Neuronal stem cell (in vitro differentiated cells): ENCODE measurements around the gene GON4L.
"Not testable (repeated sequence)": the region's sequence is repeated elsewhere in the genome, so short reads cannot be mapped to it uniquely, and the experiment has no call there.

Experiments used
- DNase-seq: peaks from one replicate; pipeline ENCODE4 v3.0.0-alpha.2; 2013; ENCODE audit warnings: low spot score
- H2AFZ ChIP-seq: one replicate; pipeline ENCODE4 v1.6.1; 2013; ENCODE audit warnings: mild to moderate bottlenecking, low read length, inconsistent platforms
- H2AK5ac ChIP-seq: 2 replicates; pipeline ENCODE4 v1.6.1; 2013; ENCODE audit warnings: low read depth, mild to moderate bottlenecking, inconsistent platforms, low read length, moderate library complexity, mixed read lengths
- H2BK120ac ChIP-seq: 2 replicates; pipeline ENCODE4 v1.6.1; 2013; ENCODE audit warnings: low read depth, mild to moderate bottlenecking, inconsistent platforms, low read length, moderate library complexity, mixed read lengths
- H2BK12ac ChIP-seq: one replicate; pipeline ENCODE4 v1.6.1; 2013; ENCODE audit warnings: low read length, inconsistent platforms
- H2BK15ac ChIP-seq: 2 replicates; pipeline ENCODE4 v1.6.1; 2013; ENCODE audit warnings: mild to moderate bottlenecking, low read length, inconsistent platforms, mixed read lengths
- H2BK5ac ChIP-seq: one replicate; pipeline ENCODE4 v1.6.1; 2013; ENCODE audit warnings: inconsistent platforms, mild to moderate bottlenecking, low read length, moderate library complexity
- H3K14ac ChIP-seq: one replicate; pipeline ENCODE4 v1.6.1; 2013; ENCODE audit warnings: low read length, inconsistent platforms
- H3K18ac ChIP-seq: 2 replicates; pipeline ENCODE4 v1.6.1; 2013; ENCODE audit warnings: low read length, inconsistent platforms
- H3K23ac ChIP-seq: 2 replicates; pipeline ENCODE4 v1.6.1; 2013; ENCODE audit warnings: low read depth, mild to moderate bottlenecking, mixed read lengths, low read length, inconsistent platforms; ENCODE audit not compliant: poor library complexity
- H3K27ac ChIP-seq: replicated peaks from 3 replicates; pipeline ENCODE4 v1.5.1; 2013; ENCODE audit warnings: low read length, inconsistent platforms
- H3K27me3 ChIP-seq, 3 experiments: 2 replicates each; pipeline ENCODE4 v1.6.1; 2013; ENCODE audit warnings: low read length in 3 of 3, mild to moderate bottlenecking in 2 of 3, inconsistent platforms in 1 of 3, low read depth in 1 of 3, mixed read lengths in 1 of 3, moderate library complexity in 1 of 3; ENCODE audit not compliant: control insufficient read depth in 3 of 3, insufficient read depth in 3 of 3
- H3K36me3 ChIP-seq, 2 donors: replicated peaks in 1 of 2; 2 replicates each; pipeline ENCODE4 v1.6.1; 2013; ENCODE audit warnings: low read length in 2 of 2; ENCODE audit not compliant: control insufficient read depth in 2 of 2, insufficient read depth in 2 of 2
- H3K4ac ChIP-seq: 2 replicates; pipeline ENCODE4 v1.6.1; 2013; ENCODE audit warnings: inconsistent platforms, mild to moderate bottlenecking, low read length, moderate library complexity
- H3K4me1 ChIP-seq, 2 donors: 1 replicate in 1 of 2; 2 replicates in 1 of 2; pipeline ENCODE4 v1.6.1; 2013; ENCODE audit warnings: low read length in 2 of 2, low read depth in 1 of 2; ENCODE audit not compliant: control insufficient read depth in 2 of 2, insufficient read depth in 1 of 2
- H3K4me2 ChIP-seq: one replicate; pipeline ENCODE4 v1.6.1; 2013; ENCODE audit warnings: mild to moderate bottlenecking, low read length, inconsistent platforms; ENCODE audit not compliant: insufficient read depth, poor library complexity, severe bottlenecking
- H3K4me3 ChIP-seq, 2 donors: 2 replicates each; pipeline ENCODE4 v1.5.1; 2013; ENCODE audit warnings: low read length in 2 of 2, mild to moderate bottlenecking in 2 of 2, inconsistent platforms in 1 of 2, moderate library complexity in 1 of 2
- H3K79me1 ChIP-seq: one replicate; pipeline ENCODE4 v1.6.1; 2013; ENCODE audit warnings: low read depth, mild to moderate bottlenecking, inconsistent platforms, low read length, moderate library complexity
- H3K9ac ChIP-seq: one replicate; pipeline ENCODE4 v1.6.1; 2013; ENCODE audit warnings: mild to moderate bottlenecking, low read depth, low read length, inconsistent platforms; ENCODE audit not compliant: poor library complexity
- H3K9me3 ChIP-seq, 2 donors: replicated peaks in 1 of 2; 2 replicates each; pipeline versions ENCODE3 to v1.6.1; 2013; ENCODE audit warnings: low read length in 2 of 2, mild to moderate bottlenecking in 2 of 2, inconsistent platforms in 1 of 2, low read depth in 1 of 2, mixed read lengths in 1 of 2, moderate library complexity in 1 of 2; ENCODE audit not compliant: control insufficient read depth in 2 of 2, insufficient read depth in 1 of 2
- H4K8ac ChIP-seq: one replicate; pipeline ENCODE4 v1.6.1; 2013; ENCODE audit warnings: low read depth, mild to moderate bottlenecking, inconsistent platforms, low read length, moderate library complexity
- H4K91ac ChIP-seq: one replicate; pipeline ENCODE4 v1.6.1; 2013; ENCODE audit warnings: low read length, low read depth, mild to moderate bottlenecking, inconsistent platforms; ENCODE audit not compliant: poor library complexity
- WGBS, 2 donors: extraction: QIAGEN DNeasy Blood & Tissue Kit; methylation state at CpG; one replicate each; pipeline ENCODE4 v1.1.7; 2013; ENCODE audit warnings: missing lambda C conversion rate in 2 of 2, mixed read lengths in 1 of 2; ENCODE audit not compliant: insufficient read length in 2 of 2, insufficient replicate concordance in 1 of 2; ENCODE audit errors: extremely low coverage in 2 of 2; 5-methylcytosine and 5-hydroxymethylcytosine counted together

Gene GON4L

GRCh38 chr1:155898888-155899287 lies 41.9 kb upstream of the GON4L start:
- H4K91ac ChIP-seq = no peak overlapping the region
- no peaks in the 10 kb centered on the region for H3K79me1 ChIP-seq
- WGBS, 2 donors = no CpG with 5 or more reads among the region's 2 CpGs
- H4K8ac ChIP-seq = no peak overlapping the region
- no peak overlapping the region for H2BK120ac ChIP-seq
- no peak overlapping the region for H2BK5ac ChIP-seq
- no peak overlapping the region for H3K18ac ChIP-seq
- no peak overlapping the region for H3K27ac ChIP-seq
- H3K23ac ChIP-seq = no peak overlapping the region
- peaks cover 0 to 1% of the 10 kb centered on the region in 2 donors for H3K9me3 ChIP-seq
- H2BK15ac ChIP-seq = no peak overlapping the region
- H2AK5ac ChIP-seq = no peak overlapping the region
- H3K4me1 ChIP-seq = no peaks in the 10 kb centered on the region
- no peak overlapping the region for H2BK12ac ChIP-seq
- H3K9ac ChIP-seq = no peak overlapping the region
- H3K27me3 ChIP-seq = no peaks in the 10 kb centered on the region
- DNase-seq = no peak
- no peak overlapping the region for H3K4me2 ChIP-seq
- H3K36me3 ChIP-seq = peaks cover 21 to 74% of the 10 kb centered on the region in 2 donors
- H3K4ac ChIP-seq = no peak overlapping the region
- H2AFZ ChIP-seq = no peak overlapping the region
- H3K4me3 ChIP-seq = no peak overlapping the region
- H3K14ac ChIP-seq = no peak overlapping the region

DNA sequence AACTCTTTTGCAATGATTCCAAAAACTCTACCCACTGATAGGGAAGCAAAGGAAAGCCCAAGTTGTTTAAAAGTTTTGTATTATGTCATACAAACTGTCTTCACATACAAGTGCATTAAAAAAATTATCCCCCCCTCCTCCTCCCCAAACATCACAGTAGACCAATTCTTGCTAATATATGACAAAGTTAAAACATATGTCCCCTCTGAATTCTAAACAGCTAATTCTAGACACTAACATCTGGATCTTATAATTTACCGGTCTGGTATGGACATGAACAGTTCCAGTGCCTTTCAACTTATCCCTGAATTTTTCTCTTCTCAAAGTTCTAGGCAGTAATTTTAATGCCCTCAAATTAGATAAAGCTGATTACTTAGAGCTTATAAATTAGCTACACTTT lies 40.7 kb upstream of the GON4L start:
- no peak overlapping the region for H3K9ac ChIP-seq
- no peak overlapping the region for H3K14ac ChIP-seq
- H3K9me3 ChIP-seq = peaks cover 0 to 1% of the 10 kb centered on the region in 2 donors
- H3K79me1 ChIP-seq = no peaks in the 10 kb centered on the region
- no peak overlapping the region for H2AFZ ChIP-seq
- no peak for DNase-seq
- no peak overlapping the region for H3K4me2 ChIP-seq
- H4K8ac ChIP-seq = no peak overlapping the region
- H2BK12ac ChIP-seq = no peak overlapping the region
- peaks cover 0 to 9% of the 10 kb centered on the region in 2 donors for H3K4me1 ChIP-seq
- no peak overlapping the region for H2BK120ac ChIP-seq
- no peak overlapping the region for H3K4me3 ChIP-seq
- no peak overlapping the region for H2AK5ac ChIP-seq
- H2BK5ac ChIP-seq = no peak overlapping the region
- H4K91ac ChIP-seq = no peak overlapping the region
- no peak overlapping the region for H3K23ac ChIP-seq
- H3K4ac ChIP-seq = no peak overlapping the region
- no peak overlapping the region for H3K18ac ChIP-seq
- no peak overlapping the region for H3K27ac ChIP-seq
- peaks cover 17 to 66% of the 10 kb centered on the region in 2 donors for H3K36me3 ChIP-seq
- no CpG with 5 or more reads among the region's 1 CpG for WGBS, 2 donors
- no peak overlapping the region for H2BK15ac ChIP-seq
- no peaks in the 10 kb centered on the region for H3K27me3 ChIP-seq

- not testable (repeated sequence) for H3K27me3 ChIP-seq, H3K4me2 ChIP-seq, H3K23ac ChIP-seq, H3K27ac ChIP-seq, H3K18ac ChIP-seq, H3K9ac ChIP-seq, H3K4ac ChIP-seq, H2AK5ac ChIP-seq, DNase-seq, H2BK12ac ChIP-seq, H4K91ac ChIP-seq, H2AFZ ChIP-seq, H2BK120ac ChIP-seq, H3K4me3 ChIP-seq, H2BK15ac ChIP-seq, H3K9me3 ChIP-seq, H2BK5ac ChIP-seq, H3K14ac ChIP-seq, H4K8ac ChIP-seq, H3K4me1 ChIP-seq, H3K79me1 ChIP-seq
- whole genome bisulfite sequencing, 2 donors = no CpG with 5 or more reads among the region's 8 CpGs
- peaks cover 15 to 56% of the 10 kb centered on the region in 2 donors for H3K36me3 ChIP-seq
Observed at GRCh38 chr1:155896476-155896875, 39.5 kb upstream of the GON4L start.

DNA sequence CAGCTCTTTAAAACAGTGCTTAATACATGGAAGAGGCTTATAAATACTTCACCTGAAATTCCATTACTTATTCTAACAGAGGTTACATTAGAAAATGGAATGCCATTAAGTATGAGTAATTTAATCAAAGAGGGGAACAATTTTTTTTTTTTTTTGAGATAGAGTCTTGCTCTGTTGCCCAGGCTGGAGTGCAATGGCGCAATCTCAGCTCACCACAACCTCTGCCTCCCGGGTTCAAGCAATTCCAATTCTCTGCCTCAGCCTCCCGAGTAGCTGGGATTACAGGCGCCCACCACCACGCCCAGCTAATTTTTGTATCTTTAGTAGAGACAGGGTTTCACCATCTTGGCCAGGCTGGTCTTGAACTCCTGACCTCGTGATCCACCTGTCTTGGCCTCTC lies 38.6 kb upstream of the GON4L start:
- H3K4me3 ChIP-seq, H4K91ac ChIP-seq, H3K9ac ChIP-seq, H2BK12ac ChIP-seq, H3K4me1 ChIP-seq, H3K14ac ChIP-seq, DNase-seq, H3K27me3 ChIP-seq, H3K9me3 ChIP-seq, H2AFZ ChIP-seq, H3K18ac ChIP-seq, H2BK15ac ChIP-seq, H2BK5ac ChIP-seq, H2AK5ac ChIP-seq, H3K4me2 ChIP-seq, H2BK120ac ChIP-seq, H3K27ac ChIP-seq, H3K4ac ChIP-seq, H3K79me1 ChIP-seq, H3K23ac ChIP-seq, H4K8ac ChIP-seq: not testable (repeated sequence)
- peaks cover 11 to 48% of the 10 kb centered on the region in 2 donors for H3K36me3 ChIP-seq
- no CpG with 5 or more reads among the region's 6 CpGs for WGBS, 2 donors
